Activated CD8-positive, alpha-beta T cell treated with anti-CD3 and anti-CD28 coated beads for 36 hours (primary cell): Measurements from ENCODE around the gene TAF10. TPM values are rescaled to one million over a fixed set of nuclear protein-coding genes. Genes with fewer than 3 reads are reported as not detected.

Experiments used
- ATAC-seq: fragments of 200-7000 bp; cut with Tn5 transposase; one replicate; pipeline ENCODE4 v1.10.0; 2021; ENCODE audit warnings: mild to moderate bottlenecking, moderate library complexity
- CTCF ChIA-PET: fragments of 350-600 bp; sonication (Branson Sonifier 250); formaldehyde crosslinking; loops from one replicate; lab custom pipeline; 2021; ENCODE audit warnings: antibody characterized with exemption; lab: Charles Lee
- POLR2A ChIA-PET: fragments of 350-600 bp; sonication (Branson Sonifier 250); formaldehyde crosslinking; loops from one replicate; lab custom pipeline; 2021; ENCODE audit warnings: antibody characterized with exemption; lab: Charles Lee
- DNase-seq: peaks from one replicate; pipeline ENCODE4 v3.0.0-alpha.2; 2020
- H3K27ac Mint-ChIP-seq: one replicate; pipeline ENCODE4 v1.8.0; 2021; ENCODE audit warnings: mild to moderate bottlenecking, mixed read lengths
- H3K27me3 Mint-ChIP-seq: one replicate; pipeline ENCODE4 v1.8.0; 2021; ENCODE audit warnings: mixed read lengths
- H3K36me3 Mint-ChIP-seq: one replicate; pipeline ENCODE4 v1.8.0; 2021; ENCODE audit warnings: low read depth, mixed read lengths
- H3K4me1 Mint-ChIP-seq: one replicate; pipeline ENCODE4 v1.8.0; 2021; ENCODE audit warnings: low read depth, mixed read lengths
- H3K4me3 Mint-ChIP-seq: one replicate; pipeline ENCODE4 v1.8.0; 2021; ENCODE audit warnings: mild to moderate bottlenecking, moderate library complexity, mixed read lengths
- H3K9me3 Mint-ChIP-seq: one replicate; pipeline ENCODE4 v1.8.0; 2021; ENCODE audit warnings: mixed read lengths
- intact Hi-C: fragments of 100-400 bp; cut with micrococcal nuclease; formaldehyde crosslinking; loops from one replicate; pipeline ENCODE4 v1.10.0; 2022
- total RNA-seq, 2 experiments: library from RNA; stranded (reverse); gene quantifications; one replicate each; pipeline ENCODE4 v1.2.3, GENCODE V29; 2021
- TF ChIP-seq, protein P1 (sequence below): fragments of 200-600 bp; IDR thresholded peaks from one replicate; pipeline ENCODE4 v1.8.0; 2022; ENCODE audit warnings: antibody characterized with exemption, mild to moderate bottlenecking

Gene TAF10
- total RNA-seq, 2 experiments from 2014 or later: 151 to 160 TPM

DNA sequence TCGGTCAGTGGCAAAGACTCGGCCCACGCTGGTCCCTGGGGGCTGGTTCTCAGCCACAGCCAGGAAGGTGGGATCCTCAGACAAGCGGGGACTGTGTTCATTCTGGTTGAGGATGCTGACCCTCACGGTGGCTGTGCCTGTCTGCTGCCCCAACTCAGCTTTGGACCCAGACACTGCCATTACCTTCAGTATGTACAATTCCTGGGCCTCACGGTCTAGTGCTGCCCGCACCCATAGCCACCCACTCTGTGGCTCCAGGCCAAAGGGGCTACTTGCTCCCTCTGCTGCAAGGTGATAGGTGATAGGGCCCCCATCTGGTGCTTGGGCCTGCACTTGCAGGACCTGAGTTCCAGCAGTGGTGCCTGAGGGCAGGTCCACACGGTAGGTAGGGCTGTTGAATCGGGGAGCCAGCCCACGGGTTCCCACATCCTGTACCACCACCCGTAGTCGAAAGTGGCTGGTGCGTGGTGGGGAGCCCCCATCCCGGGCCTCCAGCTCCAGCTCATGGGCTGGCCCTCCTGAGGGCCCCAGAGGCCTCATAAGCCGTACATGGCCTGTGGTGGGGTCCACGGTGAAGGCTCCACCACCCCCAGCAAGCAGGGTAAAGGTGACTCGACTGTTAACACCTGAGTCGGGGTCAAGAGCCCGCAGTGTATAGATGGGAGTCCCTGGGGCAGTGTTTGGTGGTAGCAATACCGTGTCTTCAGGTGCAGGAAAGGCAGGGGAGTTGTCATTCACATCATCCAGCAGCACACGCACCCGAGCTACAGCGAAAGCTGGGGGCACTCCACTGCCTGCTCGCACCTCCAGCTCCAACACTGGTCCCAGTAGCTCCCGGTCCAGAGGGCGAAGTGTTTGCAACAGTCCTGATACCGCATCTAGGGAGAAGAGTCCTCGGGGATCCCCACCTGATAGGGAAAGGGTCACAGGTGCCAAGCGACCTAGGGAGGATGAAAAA lies 20.4 kb upstream of the TAF10 start:
- H3K4me3 Mint-ChIP-seq: no peak overlapping the region
- ATAC-seq (peak; percentile 68), DNase-seq (peak; percentile 51)
- intact Hi-C loops: no loop called here
- CTCF ChIA-PET: interaction anchor here (0.6 to 1.5 kb wide), 5 partner anchors 10 to 50 kb away, joined by 3 to 5 read pairs (median 3); partner anchors contain the start of gene MRPL17
- POLR2A ChIA-PET: interaction anchor here (0.5 to 1.4 kb wide), 7 partner anchors 14 to 207 kb away, joined by 3 to 5 read pairs (median 3); partner anchors contain the start of genes TAF10 and TPP1
- no peaks in the 10 kb centered on the region for H3K27me3 Mint-ChIP-seq
- peaks cover 3% of the 10 kb centered on the region for H3K36me3 Mint-ChIP-seq
- TF ChIP-seq, protein P1, sequence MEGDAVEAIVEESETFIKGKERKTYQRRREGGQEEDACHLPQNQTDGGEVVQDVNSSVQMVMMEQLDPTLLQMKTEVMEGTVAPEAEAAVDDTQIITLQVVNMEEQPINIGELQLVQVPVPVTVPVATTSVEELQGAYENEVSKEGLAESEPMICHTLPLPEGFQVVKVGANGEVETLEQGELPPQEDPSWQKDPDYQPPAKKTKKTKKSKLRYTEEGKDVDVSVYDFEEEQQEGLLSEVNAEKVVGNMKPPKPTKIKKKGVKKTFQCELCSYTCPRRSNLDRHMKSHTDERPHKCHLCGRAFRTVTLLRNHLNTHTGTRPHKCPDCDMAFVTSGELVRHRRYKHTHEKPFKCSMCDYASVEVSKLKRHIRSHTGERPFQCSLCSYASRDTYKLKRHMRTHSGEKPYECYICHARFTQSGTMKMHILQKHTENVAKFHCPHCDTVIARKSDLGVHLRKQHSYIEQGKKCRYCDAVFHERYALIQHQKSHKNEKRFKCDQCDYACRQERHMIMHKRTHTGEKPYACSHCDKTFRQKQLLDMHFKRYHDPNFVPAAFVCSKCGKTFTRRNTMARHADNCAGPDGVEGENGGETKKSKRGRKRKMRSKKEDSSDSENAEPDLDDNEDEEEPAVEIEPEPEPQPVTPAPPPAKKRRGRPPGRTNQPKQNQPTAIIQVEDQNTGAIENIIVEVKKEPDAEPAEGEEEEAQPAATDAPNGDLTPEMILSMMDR: no peak
- H3K27ac Mint-ChIP-seq: no peak overlapping the region
- H3K4me1 Mint-ChIP-seq: peaks cover 14% of the 10 kb centered on the region
- no peaks in the 10 kb centered on the region for H3K9me3 Mint-ChIP-seq

DNA sequence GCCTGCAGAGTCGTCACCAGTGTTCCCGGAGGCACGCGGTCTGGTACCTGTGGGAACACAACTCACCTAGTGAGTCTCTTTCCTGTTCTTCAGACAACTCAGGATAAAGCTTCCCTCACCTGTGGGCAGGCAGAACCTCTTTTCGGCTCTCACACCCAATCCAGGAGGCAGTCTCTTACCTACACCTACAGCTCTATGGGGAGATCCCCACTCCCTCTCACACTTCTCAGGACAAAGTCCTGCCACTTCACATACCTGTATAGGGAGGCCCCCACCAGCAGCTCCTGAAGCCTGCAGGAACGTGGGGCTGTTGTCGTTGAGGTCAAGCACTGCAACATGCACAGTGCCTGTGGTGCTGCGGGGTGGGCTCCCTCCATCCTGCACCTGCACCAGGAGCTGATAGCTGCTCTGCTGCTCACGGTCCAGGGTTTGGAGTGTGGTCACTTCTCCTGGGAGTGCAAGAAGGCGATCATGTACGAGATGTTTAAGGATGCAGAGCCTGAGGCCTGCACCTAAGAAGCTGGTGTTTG lies 19.4 kb upstream of the TAF10 start:
- Mint-ChIP-seq H3K4me1 (peaks cover 17% of the 10 kb centered on the region), H3K9me3 (no peaks in the 10 kb centered on the region), H3K36me3 (peaks cover 3% of the 10 kb centered on the region), H3K27ac (no peak overlapping the region), H3K4me3 (no peak overlapping the region), H3K27me3 (no peaks in the 10 kb centered on the region)
- TF ChIP-seq, protein P1: no peak
- ChIA-PET CTCF (interaction anchor here (0.9 to 1.5 kb wide), 4 partner anchors 9 to 52 kb away, joined by 3 to 5 read pairs (median 4); partner anchors contain the start of gene MRPL17), POLR2A (interaction anchor here (0.5 to 1.4 kb wide), 9 partner anchors 10 to 26 kb away, joined by 3 to 7 read pairs (median 4); partner anchors contain the start of genes TAF10 and TPP1)
- ATAC-seq (no peak), DNase-seq (no peak)
- intact Hi-C loops: no loop called here

DNA sequence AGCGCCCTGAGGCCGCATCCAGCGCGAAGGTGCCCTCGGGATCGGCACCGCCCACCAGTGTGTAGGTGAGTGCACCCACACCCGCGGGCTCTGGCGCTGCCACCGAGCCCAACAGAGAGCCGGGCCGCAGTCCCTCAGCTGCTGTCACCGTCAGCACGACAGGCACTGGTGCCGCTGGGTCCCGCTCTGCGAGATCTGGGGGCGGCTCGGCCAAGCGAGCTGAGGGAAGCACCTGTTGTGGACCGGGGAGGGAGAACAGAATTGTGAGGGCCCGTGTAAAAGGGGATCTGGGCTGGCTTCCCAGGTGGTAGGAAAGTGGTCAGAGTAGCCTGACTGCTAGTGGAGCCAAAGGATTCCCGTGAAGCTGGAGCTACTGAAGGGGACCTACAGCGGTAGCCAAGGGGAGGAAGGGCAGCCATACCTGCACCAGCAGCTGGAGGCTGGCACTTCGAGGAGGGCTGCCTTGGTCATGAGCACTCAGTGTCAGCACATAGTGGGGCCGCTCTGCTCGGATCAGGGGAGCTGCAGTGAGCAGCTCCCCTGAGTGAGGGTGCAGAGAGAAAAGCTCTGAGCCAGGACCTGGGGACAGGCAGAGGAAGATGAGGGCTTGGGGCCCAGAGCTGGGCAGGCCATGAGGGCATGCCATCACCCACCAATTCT lies 18.7 kb upstream of the TAF10 start:
- ChIA-PET POLR2A (interaction anchor here (1.2 to 1.4 kb wide), 4 partner anchors 12 to 26 kb away, joined by 3 to 7 read pairs (median 4); partner anchors contain the start of genes TAF10 and TPP1), CTCF (interaction anchor here (1.2 to 1.5 kb wide), 3 partner anchors 9 to 52 kb away, joined by 4 to 5 read pairs (median 4); partner anchors contain the start of gene MRPL17)
- peaks cover 3% of the 10 kb centered on the region for H3K36me3 Mint-ChIP-seq
- intact Hi-C loops: no loop called here
- H3K27ac Mint-ChIP-seq: no peak overlapping the region
- no peaks in the 10 kb centered on the region for H3K27me3 Mint-ChIP-seq
- no peak for ATAC-seq
- no peak overlapping the region for H3K4me3 Mint-ChIP-seq
- TF ChIP-seq, protein P1: no peak
- H3K9me3 Mint-ChIP-seq: no peaks in the 10 kb centered on the region
- H3K4me1 Mint-ChIP-seq: peaks cover 19% of the 10 kb centered on the region
- DNase-seq: no peak

DNA sequence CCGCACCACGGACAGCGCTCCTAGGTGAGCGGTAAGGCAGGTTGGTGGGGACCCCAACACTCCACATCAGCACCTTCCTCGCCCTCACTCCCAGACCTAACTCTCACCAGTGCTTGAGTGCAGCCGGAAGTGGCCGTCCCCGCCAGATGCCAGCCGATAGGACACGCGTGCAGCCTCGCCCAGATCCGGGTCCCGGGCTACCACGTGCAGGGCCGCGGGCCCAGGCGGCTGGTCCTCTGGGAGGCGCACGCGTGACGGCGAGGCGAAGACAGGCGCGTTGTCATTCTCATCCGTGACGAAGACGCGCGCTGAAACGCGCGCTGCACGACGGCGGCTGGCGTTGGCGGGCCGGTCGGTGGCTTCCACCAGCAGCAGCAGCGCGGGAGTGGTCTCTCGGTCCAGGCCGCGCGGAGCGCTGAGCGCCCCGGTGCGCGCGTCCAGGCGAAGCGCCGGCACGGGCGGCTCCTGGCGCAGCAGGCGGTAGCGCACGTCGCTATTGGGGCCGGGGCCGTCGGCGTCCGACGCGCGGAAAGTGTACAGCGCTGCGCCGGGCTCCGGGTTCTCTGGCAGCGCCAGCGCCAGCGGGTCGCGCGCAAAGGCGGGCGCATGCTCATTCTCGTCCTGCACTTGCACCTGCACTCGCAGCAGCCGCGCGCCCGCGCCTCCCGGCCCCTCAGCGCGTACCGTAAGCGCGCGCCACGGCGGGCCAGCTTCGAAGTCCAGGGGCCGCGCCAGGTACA lies 18.0 kb upstream of the TAF10 start:
- intact Hi-C loops: no loop called here
- Mint-ChIP-seq H3K27ac (no peak overlapping the region), H3K4me3 (no peak overlapping the region), H3K27me3 (no peaks in the 10 kb centered on the region), H3K36me3 (peaks cover 3% of the 10 kb centered on the region), H3K4me1 (peaks cover 19% of the 10 kb centered on the region), H3K9me3 (no peaks in the 10 kb centered on the region)
- no peak for ATAC-seq
- TF ChIP-seq, protein P1: no peak
- ChIA-PET CTCF (interaction anchor here (1.2 to 1.5 kb wide), 2 partner anchors 20 to 53 kb away, joined by 3 to 4 read pairs; partner anchors contain the start of gene MRPL17), POLR2A (interaction anchor here (1.2 to 1.3 kb wide), 2 partner anchors 12 to 27 kb away, joined by 4 to 7 read pairs; partner anchors contain the start of gene TPP1)
- DNase-seq: no peak
